Measurements from ENCODE around the gene STAG1. TPM values are rescaled to one million over a fixed set of nuclear protein-coding genes. Genes with fewer than 3 reads are reported as not detected.

STAG1 gene
- polyA plus RNA-seq, 1 donor from 2014 or later, result 30.8 TPM

GRCh38 chr3:136329593-136329992, 422.6 kb downstream of the STAG1 start:
- peaks cover 20% of the 10 kb centered on the region for H3K36me3 ChIP-seq (ENCODE audit: insufficient read depth, low read length)

GRCh38 chr3:136327671-136328070, 424.5 kb downstream of the STAG1 start:
- H3K4me2 ChIP-seq (ENCODE audit: low read length), result no peak overlapping the region
- no peak overlapping the region for H3K27ac ChIP-seq (ENCODE audit: low read length)
- H3F3A ChIP-seq (ENCODE audit: insufficient read depth, low read length, poor library complexity, severe bottlenecking), result no peaks in the 10 kb centered on the region
- no peak for TF ChIP-seq EZH2 (IDR thresholded peaks at IDR 0.05; ENCODE audit: borderline replicate concordance, insufficient read depth, low read length, poor library complexity, severe bottlenecking)
- no peak for TF ChIP-seq POLR2AphosphoS5 (IDR thresholded peaks at IDR 0.05)
- no peak for TF ChIP-seq CTCF (IDR thresholded peaks at IDR 0.05; ENCODE audit: poor library complexity, severe bottlenecking)
- TF ChIP-seq MXI1 (conservative IDR thresholded peaks at IDR 0.05; ENCODE audit: poor library complexity, severe bottlenecking), result no peak
- H3K9ac ChIP-seq (ENCODE audit: low read length), result no peak overlapping the region
- no peaks in the 10 kb centered on the region for H3K9me2 ChIP-seq (ENCODE audit: insufficient read depth, low read length)
- no peaks in the 10 kb centered on the region for H4K20me1 ChIP-seq (ENCODE audit: insufficient read depth)
- H3K79me2 ChIP-seq (replicated peaks; ENCODE audit: insufficient read depth, low read length), result no peaks in the 10 kb centered on the region
- H3K27me3 ChIP-seq (ENCODE audit: insufficient read depth, low read depth, low read length), result no peaks in the 10 kb centered on the region
- H3K4me3 ChIP-seq (ENCODE audit: low read length), result no peak overlapping the region
- H3K36me3 ChIP-seq (ENCODE audit: insufficient read depth, low read length), result peaks cover 5% of the 10 kb centered on the region
- no peak overlapping the region for H2AFZ ChIP-seq (ENCODE audit: low read depth, low read length)
- H3K9me3 ChIP-seq (ENCODE audit: low read length), result no peaks in the 10 kb centered on the region

More at GRCh38 chr3:136329593-136329992, 422.6 kb downstream of the STAG1 start:
- no peaks in the 10 kb centered on the region for H4K20me1 ChIP-seq (ENCODE audit: insufficient read depth)
- H3K9ac ChIP-seq (ENCODE audit: low read length), result no peak overlapping the region
- no peaks in the 10 kb centered on the region for H3K27me3 ChIP-seq (ENCODE audit: insufficient read depth, low read depth, low read length)
- H3K27ac ChIP-seq (ENCODE audit: low read length), result no peak overlapping the region
- no peaks in the 10 kb centered on the region for H3K9me3 ChIP-seq (ENCODE audit: low read length)
- H3K79me2 ChIP-seq (replicated peaks; ENCODE audit: insufficient read depth, low read length), result no peaks in the 10 kb centered on the region
- no peaks in the 10 kb centered on the region for H3K9me2 ChIP-seq (ENCODE audit: insufficient read depth, low read length)
- H3F3A ChIP-seq (ENCODE audit: insufficient read depth, low read length, poor library complexity, severe bottlenecking), result no peaks in the 10 kb centered on the region
- H2AFZ ChIP-seq (ENCODE audit: low read depth, low read length), result no peak overlapping the region
- H3K4me2 ChIP-seq (ENCODE audit: low read length), result no peak overlapping the region
- no peak overlapping the region for H3K4me3 ChIP-seq (ENCODE audit: low read length)
- no peak for TF ChIP-seq SMC3 (conservative IDR thresholded peaks at IDR 0.05; ENCODE audit: poor library complexity)
- TF ChIP-seq TAF1 (IDR thresholded peaks at IDR 0.05; ENCODE audit: low read depth), result no peak
- TF ChIP-seq MXI1 (conservative IDR thresholded peaks at IDR 0.05; ENCODE audit: poor library complexity, severe bottlenecking), result no peak
- TF ChIP-seq POLR2AphosphoS5 (IDR thresholded peaks at IDR 0.05), result no peak
- no peak for TF ChIP-seq REST (IDR thresholded peaks at IDR 0.05; ENCODE audit: borderline replicate concordance)
- no peak for TF ChIP-seq EP300 (conservative IDR thresholded peaks at IDR 0.05; ENCODE audit: poor library complexity, severe bottlenecking)
- TF ChIP-seq CTCF (IDR thresholded peaks at IDR 0.05; ENCODE audit: poor library complexity, severe bottlenecking), result no peak
- TF ChIP-seq EZH2 (IDR thresholded peaks at IDR 0.05; ENCODE audit: borderline replicate concordance, insufficient read depth, low read length, poor library complexity, severe bottlenecking), result no peak
- no peak for TF ChIP-seq RAD21 (conservative IDR thresholded peaks at IDR 0.05)

Data from neural cell (in vitro differentiated cells).